GM23338 (cell line): ENCODE results near the gene SRCIN1. TPM values are rescaled to one million over a fixed set of nuclear protein-coding genes. Genes with fewer than 3 reads are reported as not detected.

Source experiments
- ATAC-seq: fragments of 200-7000 bp; cut with Tn5 transposase; 3 replicates; pipeline ENCODE4 v1.9.1; 2020
- DNase-seq: peaks from one replicate; pipeline ENCODE4 v3.0.0-alpha.2; 2015; ENCODE audit warnings: low spot score
- H2AFZ ChIP-seq: fragments of 200-600 bp; sonication (generic); 2 replicates; pipeline ENCODE4 v1.8.0; 2016; ENCODE audit warnings: antibody characterized with exemption, mild to moderate bottlenecking, moderate library complexity
- H3F3A ChIP-seq: fragments of 200-600 bp; sonication (generic); replicated peaks from 2 replicates; pipeline ENCODE4 v1.8.0; 2017; ENCODE audit warnings: antibody characterized with exemption, mixed run types, low read depth
- H3K27ac ChIP-seq: fragments of 200-600 bp; sonication (generic); 2 replicates; pipeline ENCODE4 v1.6.1; 2016; ENCODE audit warnings: low read depth
- H3K27me3 ChIP-seq: fragments of 200-600 bp; sonication (generic); 2 replicates; pipeline ENCODE4 v1.8.0; 2016; ENCODE audit warnings: mild to moderate bottlenecking, mixed run types, moderate library complexity; ENCODE audit not compliant: insufficient read depth
- H3K36me3 ChIP-seq: fragments of 200-600 bp; sonication (generic); 2 replicates; pipeline ENCODE4 v1.8.0; 2016; ENCODE audit warnings: mild to moderate bottlenecking; ENCODE audit not compliant: insufficient read depth
- H3K4me1 ChIP-seq: fragments of 200-600 bp; sonication (generic); 2 replicates; pipeline ENCODE4 v1.8.0; 2016; ENCODE audit warnings: mild to moderate bottlenecking, moderate library complexity; ENCODE audit not compliant: insufficient read depth
- H3K4me2 ChIP-seq: fragments of 200-600 bp; sonication (generic); 2 replicates; pipeline ENCODE4 v1.7.1; 2017; ENCODE audit warnings: mixed run types
- H3K4me3 ChIP-seq: fragments of 200-600 bp; sonication (generic); 2 replicates; pipeline ENCODE4 v1.6.1; 2016; ENCODE audit warnings: mixed run types
- H3K79me2 ChIP-seq: fragments of 200-600 bp; sonication (generic); replicated peaks from 2 replicates; pipeline ENCODE4 v1.8.0; 2017; ENCODE audit warnings: mild to moderate bottlenecking; ENCODE audit not compliant: insufficient read depth
- H3K9me2 ChIP-seq: fragments of 200-600 bp; sonication (generic); 2 replicates; pipeline ENCODE4 v1.8.0; 2017; ENCODE audit not compliant: insufficient read depth
- H4K20me1 ChIP-seq: fragments of 200-600 bp; sonication (generic); replicated peaks from 2 replicates; pipeline ENCODE4 v1.8.0; 2017; ENCODE audit warnings: mild to moderate bottlenecking; ENCODE audit not compliant: insufficient read depth
- H3K27ac Mint-ChIP-seq: 2 replicates; pipeline ENCODE4 v1.8.0; 2020; ENCODE audit warnings: inconsistent platforms, mild to moderate bottlenecking, moderate library complexity, mixed read lengths
- H3K27me3 Mint-ChIP-seq: 3 replicates; pipeline ENCODE4 v1.8.0; 2022; ENCODE audit warnings: low read depth, mild to moderate bottlenecking, moderate library complexity, mixed read lengths, inconsistent platforms; ENCODE audit not compliant: insufficient read depth, poor library complexity
- H3K36me3 Mint-ChIP-seq: 3 replicates; pipeline ENCODE4 v1.8.0; 2021; ENCODE audit warnings: low read depth, mild to moderate bottlenecking, inconsistent platforms, moderate library complexity, mixed read lengths
- H3K4me1 Mint-ChIP-seq: 3 replicates; pipeline ENCODE4 v1.8.0; 2020; ENCODE audit warnings: mild to moderate bottlenecking, inconsistent platforms, mixed read lengths
- H3K4me3 Mint-ChIP-seq: 3 replicates; pipeline ENCODE4 v1.8.0; 2021; ENCODE audit warnings: moderate library complexity, mild to moderate bottlenecking, inconsistent platforms, mixed read lengths
- H3K9me3 Mint-ChIP-seq: 3 replicates; pipeline ENCODE4 v1.8.0; 2020; ENCODE audit warnings: moderate library complexity, mild to moderate bottlenecking, inconsistent platforms, mixed read lengths
- CREB1 ChIP-seq: fragments of 250-450 bp; sonication (Bioruptor Pico); IDR thresholded peaks from 2 replicates; pipeline ENCODE4 v1.5.0; 2020; ENCODE audit warnings: low read depth, mild to moderate bottlenecking, moderate library complexity
- CTCF ChIP-seq, 2 experiments: fragments of 200-600 bp in 1 of 2; sonication (generic) in 1 of 2; conservative IDR thresholded peaks; 2 replicates each; pipeline versions ENCODE4 v1.5.1 to v1.6.1; 2016 to 2017; ENCODE audit warnings: antibody characterized with exemption in 2 of 2, low read depth in 2 of 2, mild to moderate bottlenecking in 2 of 2, moderate library complexity in 1 of 2
- ETS1 ChIP-seq: IDR thresholded peaks from 2 replicates; pipeline ENCODE4 v1.6.1; 2016; ENCODE audit warnings: antibody characterized with exemption
- EZH2 ChIP-seq: fragments of 200-600 bp; sonication (generic); IDR thresholded peaks from one replicate; pipeline ENCODE4 v1.8.0; 2017; ENCODE audit warnings: antibody characterized with exemption, mild to moderate bottlenecking, low read depth; ENCODE audit not compliant: unreplicated experiment
- EZH2phosphoT487 ChIP-seq: fragments of 200-600 bp; sonication (generic); IDR thresholded peaks from one replicate; pipeline ENCODE4 v1.8.1; 2018; ENCODE audit warnings: antibody characterized with exemption; ENCODE audit not compliant: unreplicated experiment
- JUNB ChIP-seq: IDR thresholded peaks from one replicate; pipeline ENCODE4 v1.6.1; 2016; ENCODE audit warnings: antibody characterized with exemption; ENCODE audit not compliant: unreplicated experiment
- NANOG ChIP-seq: IDR thresholded peaks from 2 replicates; pipeline ENCODE4 v1.6.1; 2016; ENCODE audit warnings: antibody characterized with exemption, borderline replicate concordance
- POLR2AphosphoS5 ChIP-seq: IDR thresholded peaks from 2 replicates; pipeline ENCODE4 v1.6.1; 2016; ENCODE audit warnings: antibody characterized with exemption, low read depth
- REST ChIP-seq: IDR thresholded peaks from one replicate; pipeline ENCODE4 v1.6.1; 2018; ENCODE audit warnings: antibody characterized with exemption; ENCODE audit not compliant: unreplicated experiment
- STAT1 ChIP-seq: IDR thresholded peaks from one replicate; pipeline ENCODE4 v1.6.1; 2016; ENCODE audit warnings: antibody characterized with exemption; ENCODE audit not compliant: unreplicated experiment
- ZNF114 ChIP-seq: fragments of 250-450 bp; sonication (Bioruptor Pico); IDR thresholded peaks from 2 replicates; pipeline ENCODE4 v1.5.0; 2020; ENCODE audit warnings: mild to moderate bottlenecking, moderate library complexity
- ZNF331 ChIP-seq: fragments of 250-450 bp; sonication (Bioruptor Pico); IDR thresholded peaks from 2 replicates; pipeline ENCODE4 v1.5.0; 2020; ENCODE audit warnings: low read depth, mild to moderate bottlenecking, moderate library complexity
- ZNF462 ChIP-seq: fragments of 250-450 bp; sonication (Bioruptor Pico); IDR thresholded peaks from 2 replicates; pipeline ENCODE4 v1.5.0; 2020; ENCODE audit warnings: mild to moderate bottlenecking, moderate library complexity
- polyA plus RNA-seq: library from polyadenylated mRNA; unstranded; fragments of >200 nt; fragmentation: Nextera tagmentation; extraction: Ambion mirVana; gene quantifications from 2 replicates; pipeline ENCODE4 v1.2.1, GENCODE V29; 2016
- total RNA-seq: library from RNA; depleted of rRNA; stranded (reverse); fragments of >200 nt; shearing (Covaris generic); gene quantifications from 2 replicates; pipeline ENCODE4 v1.2.3, GENCODE V29; 2014

SRCIN1 gene
- total and polyA plus RNA-seq, 2 experiments from 2014 or later: 0.87 to 2.2 TPM

- TF ChIP-seq ZNF462 (CRISPR knock-in tag): no peak
- TF ChIP-seq EZH2phosphoT487: no peak
- no peak for TF ChIP-seq ZNF331 (CRISPR knock-in tag)
- TF ChIP-seq JUNB: no peak
Observed at GRCh38 chr17:38595892-38596291, 9.9 kb downstream of the SRCIN1 start (continued).

GRCh38 chr17:38594152-38594551, 11.6 kb downstream of the SRCIN1 start:
- Histone ChIP-seq H3K4me2 (no peak overlapping the region), H3K36me3 (no peaks in the 10 kb centered on the region), H3F3A (0 out of 2 replicates have a peak, but pooled peaks cover 11% of the 10 kb centered on the region), H3K4me1 (peaks cover 27% of the 10 kb centered on the region), H3K27ac (no peak overlapping the region), H3K4me3 (no peak overlapping the region), H4K20me1 (no peaks in the 10 kb centered on the region), H3K79me2 (no peaks in the 10 kb centered on the region), H3K27me3 (peaks cover 27% of the 10 kb centered on the region), H2AFZ (no peak overlapping the region), H3K9me2 (no peaks in the 10 kb centered on the region)
- peaks cover 76% of the 10 kb centered on the region for H3K4me1 Mint-ChIP-seq
- ATAC-seq (no peak), DNase-seq (no peak)
- peaks cover 29% of the 10 kb centered on the region for H3K27me3 Mint-ChIP-seq
- H3K9me3 Mint-ChIP-seq: no peaks in the 10 kb centered on the region
- H3K36me3 Mint-ChIP-seq: no peaks in the 10 kb centered on the region
- H3K4me3 Mint-ChIP-seq: no peak overlapping the region
- no peak overlapping the region for H3K27ac Mint-ChIP-seq
- TF ChIP-seq EZH2: no peak
- TF ChIP-seq NANOG: no peak
- TF ChIP-seq JUNB: no peak
- no peak for TF ChIP-seq EZH2phosphoT487
- no peak for TF ChIP-seq ZNF114 (CRISPR knock-in tag)
- TF ChIP-seq POLR2AphosphoS5: no peak
- TF ChIP-seq CREB1 (CRISPR knock-in tag): no peak
- TF ChIP-seq REST: no peak
- TF ChIP-seq ETS1: no peak
- TF ChIP-seq ZNF331 (CRISPR knock-in tag): no peak
- no peak for TF ChIP-seq CTCF (conservative IDR thresholded peaks at IDR 0.05; ENCODE audit: low read depth in 2 of 2)
- no peak for TF ChIP-seq STAT1
